Fibroblast of peridontal ligament (primary cell): Measurements from ENCODE around the gene ANKRD11.
A peak's percentile ranks its signal among the peaks of the same experiment; 100 is the strongest.
"Not testable (repeated sequence)": the region's sequence is repeated elsewhere in the genome, so short reads cannot be mapped to it uniquely, and the experiment has no call there.

Source experiments
- DNase-seq: peaks from one replicate; pipeline ENCODE4 v3.0.0-alpha.2; 2010; ENCODE audit errors: extremely low read depth

The ANKRD11 gene

GRCh38 chr16:89267746-89268145, 222.6 kb downstream of the ANKRD11 start:
- DNase-seq, result not testable (repeated sequence)

GRCh38 chr16:89266521-89267134, 223.7 kb downstream of the ANKRD11 start:
- DNase-seq, result no peak

- no peak for DNase-seq
Observed at GRCh38 chr16:89265647-89266046, 224.7 kb downstream of the ANKRD11 start.

DNA sequence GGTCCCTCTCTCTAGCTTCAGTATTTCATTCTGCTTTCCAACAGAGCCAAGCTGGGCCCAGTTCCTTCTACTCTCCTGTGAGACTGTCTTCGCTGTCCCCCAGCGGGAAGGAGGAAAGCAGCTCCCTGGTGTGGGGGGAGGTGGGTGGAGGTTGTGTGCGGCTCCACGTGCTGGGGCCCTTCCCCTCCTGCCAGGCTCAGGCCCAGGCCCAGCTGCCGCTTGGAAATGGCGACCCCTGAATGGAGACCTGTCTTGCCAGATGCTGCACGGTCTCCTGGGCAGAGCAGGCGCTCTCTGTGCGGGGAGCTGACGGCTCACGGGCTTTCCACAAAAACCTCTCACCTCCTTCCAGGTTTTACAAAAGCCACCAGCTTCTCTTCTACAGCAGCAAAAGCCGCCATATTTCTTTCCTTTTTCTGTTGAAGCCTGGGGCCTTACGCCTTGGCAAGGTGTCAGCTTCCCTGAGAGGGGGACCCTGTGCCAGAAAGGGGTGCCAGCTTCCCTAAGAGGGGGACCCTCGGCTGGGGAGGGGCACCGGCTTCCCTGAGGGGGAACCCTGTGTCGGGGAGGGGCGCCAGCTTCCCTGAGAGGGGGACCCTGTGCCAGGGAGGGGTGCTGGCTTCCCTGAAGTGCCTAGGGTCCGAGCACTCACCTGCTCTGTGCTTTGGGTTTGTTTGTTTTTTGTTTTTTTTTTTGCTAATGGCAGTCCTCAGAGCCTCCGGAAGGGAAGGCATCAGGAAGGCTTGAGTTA, 225.4 kb downstream of the ANKRD11 start:
- DNase-seq, result no peak

- peak; percentile 42 for DNase-seq
Observed at GRCh38 chr16:89261691-89262563, 228.4 kb downstream of the ANKRD11 start.

DNA sequence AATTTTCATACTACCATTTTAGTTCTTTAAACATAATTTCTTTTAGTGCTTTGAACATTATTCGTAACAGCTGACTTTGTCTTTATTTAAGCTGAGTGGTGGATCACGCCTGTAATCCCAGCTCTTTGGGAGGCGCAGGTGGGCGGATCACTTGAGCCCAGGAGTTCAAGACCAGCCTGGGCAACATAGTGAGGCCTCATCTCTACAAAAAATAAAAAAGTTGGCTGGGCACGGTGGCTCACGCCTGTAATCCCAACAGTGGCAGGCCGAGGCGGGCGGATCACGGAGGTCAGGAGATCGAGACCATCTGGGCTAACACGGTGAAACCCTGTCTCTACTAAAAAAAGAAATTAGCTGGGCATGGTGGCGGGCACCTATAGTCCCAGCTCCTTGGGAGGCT, 230.5 kb downstream of the ANKRD11 start:
- not testable (repeated sequence) for DNase-seq

DNA sequence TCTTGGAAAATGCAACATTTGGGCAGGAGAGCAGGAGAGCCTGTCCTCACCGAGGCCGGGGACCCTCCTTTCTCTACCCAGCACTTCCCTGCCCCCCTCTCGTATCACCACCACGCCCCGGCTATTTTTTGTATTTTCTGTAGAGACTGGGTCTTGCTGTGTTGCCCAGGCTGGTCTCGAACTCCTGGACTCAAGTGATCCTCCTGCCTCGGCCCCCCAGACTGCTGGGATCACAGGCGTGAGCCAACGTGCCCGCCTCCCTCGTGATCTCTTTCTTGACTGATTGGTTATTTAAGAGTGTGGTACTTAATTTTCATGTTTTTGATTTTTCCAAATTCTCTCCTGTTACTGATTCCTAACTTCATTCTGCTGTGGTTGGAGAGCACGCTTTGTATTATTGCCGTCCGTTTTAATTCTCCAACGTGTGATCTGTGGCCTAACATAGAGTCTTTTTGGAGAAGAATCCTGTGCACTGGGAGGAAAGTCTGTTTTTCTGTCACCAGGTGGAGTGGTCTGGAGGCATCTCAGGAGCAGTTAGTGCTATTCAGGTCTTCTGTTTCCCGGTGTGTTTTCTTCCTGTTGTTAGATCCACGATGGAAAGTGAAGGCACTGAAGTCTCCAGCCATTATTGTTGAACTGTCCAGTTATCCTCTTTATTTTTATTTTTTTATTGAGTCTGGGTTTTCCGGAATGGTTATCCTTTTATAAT, 232.4 kb downstream of the ANKRD11 start:
- peak; percentile 2 for DNase-seq

DNA sequence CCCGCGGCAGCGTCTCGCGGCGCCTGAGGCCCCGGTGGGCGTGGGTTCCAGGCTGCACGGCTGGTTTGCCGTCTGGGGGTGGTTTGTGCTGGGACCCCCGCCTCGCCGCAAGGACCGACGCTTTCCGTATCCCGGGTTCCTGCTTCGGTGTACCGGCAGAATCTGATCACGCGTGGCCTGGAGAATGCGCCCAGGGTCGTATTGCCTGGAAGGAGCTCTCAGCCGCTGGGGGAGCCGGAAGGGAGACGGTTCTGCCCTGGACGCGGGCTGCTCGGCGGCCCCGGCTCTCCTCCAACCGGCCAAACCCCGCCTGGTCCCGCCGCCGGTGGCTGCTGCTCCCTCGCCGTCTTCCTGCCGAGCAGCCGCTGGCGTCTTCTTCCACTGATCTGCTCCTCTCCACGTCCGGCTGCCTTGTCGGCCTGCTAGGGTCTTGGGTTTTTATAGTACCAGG, 233.1 kb downstream of the ANKRD11 start:
- peak; percentile 8 for DNase-seq

DNA sequence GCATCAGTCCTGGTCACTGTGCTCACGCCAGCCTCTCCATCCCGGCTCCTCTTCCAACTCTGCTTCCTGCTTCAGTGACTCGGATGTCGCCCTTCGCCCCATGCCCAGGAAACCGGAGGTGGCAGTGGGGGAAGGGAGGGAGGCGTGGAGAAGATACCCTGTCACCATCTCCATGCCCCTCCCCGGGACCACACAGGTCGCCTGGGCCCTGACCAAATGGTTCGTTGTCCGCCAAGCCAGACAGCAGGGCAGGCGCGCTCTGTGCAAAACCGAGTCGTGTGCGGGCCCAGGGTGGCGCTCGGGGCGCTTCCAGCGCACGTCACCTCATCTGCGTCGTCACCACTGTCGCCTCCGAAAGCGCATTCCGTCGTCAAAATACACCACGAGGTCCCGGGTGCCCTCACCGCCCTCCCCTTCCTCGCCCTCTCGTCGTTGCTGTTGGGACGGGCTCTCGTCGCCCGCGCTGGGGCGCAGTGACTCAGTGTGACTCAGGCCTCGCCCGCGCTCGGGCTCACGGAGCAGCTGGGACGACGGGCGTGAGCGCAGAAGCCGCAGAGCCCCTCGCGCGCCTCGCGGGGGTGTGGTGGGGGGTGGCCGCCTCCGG, 233.6 kb downstream of the ANKRD11 start:
- DNase-seq, result peak; percentile 24

- DNase-seq, result no peak
Observed at GRCh38 chr16:89253548-89254287, 236.6 kb downstream of the ANKRD11 start.

- DNase-seq, result no peak
Observed at GRCh38 chr16:89248196-89248982, 242.0 kb downstream of the ANKRD11 start.

DNA sequence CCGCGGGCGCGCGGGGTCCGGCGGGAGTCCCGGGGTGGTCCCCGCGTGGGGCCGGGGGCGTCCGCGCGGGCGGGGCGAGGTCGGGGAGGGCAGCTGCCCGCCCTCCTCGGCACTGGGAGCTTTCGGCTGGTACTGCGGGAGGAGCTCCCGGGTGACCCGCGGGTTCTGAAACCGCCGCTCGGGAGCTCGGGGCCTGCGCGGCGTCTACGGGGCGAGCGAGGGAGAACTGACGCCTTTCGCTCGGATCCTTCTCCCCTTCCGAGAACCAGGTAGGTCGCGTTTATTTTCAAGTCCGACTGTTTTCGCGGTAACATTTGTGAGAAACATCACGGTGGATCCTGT, 242.7 kb downstream of the ANKRD11 start:
- DNase-seq, result peak; percentile 7

DNA sequence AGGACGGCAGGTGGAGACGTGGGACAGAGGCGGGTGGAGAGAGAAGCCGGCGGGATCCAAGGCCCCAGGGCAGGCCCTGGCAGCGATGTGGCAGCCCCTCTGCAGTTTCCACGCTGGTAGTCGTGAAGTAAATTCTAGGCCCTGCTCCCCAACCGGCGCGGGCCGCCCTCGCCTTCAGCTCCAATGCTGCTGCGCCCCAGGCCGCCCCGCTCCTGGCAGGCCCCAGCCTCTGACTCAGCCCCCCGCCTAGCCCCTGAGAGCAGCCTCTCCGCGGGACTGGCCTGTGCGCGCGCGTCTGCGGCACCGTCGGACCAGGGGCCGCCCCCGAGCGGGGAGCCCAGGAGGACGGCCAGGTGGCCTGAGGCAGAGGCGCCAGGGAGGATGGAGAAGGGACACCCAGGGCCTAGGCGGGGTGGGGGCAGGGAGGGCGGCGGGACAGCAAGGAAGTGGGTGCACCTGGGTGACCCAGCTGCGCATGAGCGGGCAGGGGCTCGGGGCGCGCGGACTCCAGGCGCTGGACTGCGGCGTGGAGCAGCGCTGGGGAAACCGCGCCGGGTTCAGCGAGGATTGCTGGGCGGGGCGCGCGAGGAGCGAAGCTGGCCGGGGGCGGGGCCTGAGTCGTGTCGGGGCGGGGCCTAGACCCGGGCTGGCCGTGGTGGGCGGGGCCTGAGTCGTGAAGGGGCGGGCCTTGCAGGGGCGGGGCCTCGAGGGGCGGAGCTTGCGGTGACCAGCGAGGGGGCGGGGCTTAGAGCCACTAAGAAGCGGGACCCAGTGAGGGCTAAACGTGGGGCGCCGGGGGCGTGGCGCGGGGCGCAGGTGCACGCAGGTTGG, 243.2 kb downstream of the ANKRD11 start:
- DNase-seq, result peak; percentile 78

GRCh38 chr16:89246383-89246902, 243.9 kb downstream of the ANKRD11 start:
- DNase-seq, result peak; percentile 11

DNA sequence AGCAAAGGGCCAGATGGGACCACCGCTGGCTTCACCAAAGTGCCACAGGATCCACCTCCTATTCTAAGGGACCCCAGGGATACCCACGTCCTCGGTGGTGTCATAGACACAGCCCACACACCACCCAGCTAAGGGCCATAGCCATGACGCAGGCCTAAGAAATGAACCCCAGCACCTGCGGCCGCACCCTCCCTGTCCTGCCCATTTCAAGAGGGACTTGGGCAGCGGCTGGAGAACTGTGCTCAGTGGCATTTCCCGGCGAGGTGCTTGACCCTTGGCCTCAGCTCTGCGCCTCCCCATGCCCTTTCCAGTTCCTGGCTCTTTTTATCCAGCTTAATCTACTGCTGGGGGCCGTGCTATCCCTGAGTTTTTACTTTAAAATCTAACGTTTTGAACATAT, 245.6 kb downstream of the ANKRD11 start:
- DNase-seq, result no peak

DNA sequence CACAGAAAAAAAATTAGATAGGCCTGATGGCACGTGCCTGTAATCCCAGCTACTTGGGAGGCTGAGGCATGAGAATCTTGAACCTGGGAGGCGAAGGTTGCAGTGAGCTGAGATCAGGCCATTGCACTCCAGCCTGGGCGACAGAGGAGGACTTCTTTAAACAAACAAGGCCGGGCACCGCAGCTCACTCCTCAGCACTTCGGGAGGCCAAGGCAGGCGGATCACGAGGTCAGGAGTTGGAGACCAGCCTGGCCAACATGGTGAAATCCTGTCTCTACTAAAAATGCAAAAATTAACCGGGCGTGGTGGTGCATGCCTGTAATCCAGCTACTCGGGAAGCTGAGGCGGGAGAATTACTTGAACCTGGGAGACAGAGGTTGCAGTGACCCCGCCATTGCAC, 246.1 kb downstream of the ANKRD11 start:
- DNase-seq, result not testable (repeated sequence)

DNA sequence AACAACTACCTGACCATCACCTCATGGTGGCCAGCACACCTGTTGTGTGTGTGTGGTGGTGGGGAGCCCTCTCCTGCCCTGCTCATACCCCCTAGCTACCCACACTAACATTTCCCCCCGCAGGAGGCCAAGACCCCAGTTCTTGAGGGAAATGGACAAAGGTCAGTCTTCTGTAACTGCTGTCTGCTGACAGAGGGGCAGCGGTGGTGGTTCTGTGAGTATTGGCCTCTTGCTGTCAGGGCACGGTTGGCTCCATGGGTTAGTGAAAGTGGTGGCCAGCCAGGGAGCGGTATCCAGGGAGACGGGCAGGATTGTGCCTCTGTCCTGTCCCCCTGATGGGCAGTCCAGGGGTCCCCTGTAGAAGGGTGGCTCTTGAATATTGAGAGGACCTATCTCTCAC, 246.7 kb downstream of the ANKRD11 start:
- no peak for DNase-seq

- no peak for DNase-seq
Observed at GRCh38 chr16:89242795-89243200, 247.6 kb downstream of the ANKRD11 start.
